H1 (cell line): ENCODE measurements around the gene FMOD. TPM values are rescaled to one million over a fixed set of nuclear protein-coding genes. Genes with fewer than 3 reads are reported as not detected.

Experiments
- CTCF ChIA-PET: fragments of 300-600 bp; sonication (Branson Sonifier 250); formaldehyde crosslinking; loops from one replicate; lab custom pipeline; 2021; ENCODE audit not compliant: partially characterized antibody; lab: Charles Lee
- POLR2A ChIA-PET: fragments of 300-600 bp; sonication (Branson Sonifier 250); formaldehyde crosslinking; loops from one replicate; lab custom pipeline; 2021; ENCODE audit warnings: inconsistent platforms; ENCODE audit not compliant: partially characterized antibody; lab: Charles Lee
- DNase-seq, 2 experiments: peaks; one replicate each; pipeline versions ENCODE4 v3.0.0 to v3.0.0-alpha.2; 2010 to 2022; ENCODE audit warnings: low spot score in 2 of 2, low read depth in 1 of 2, mixed read lengths in 1 of 2
- FAIRE-seq: peaks from 2 replicates; lab custom pipeline; 2011; peaks lifted over from hg19 to GRCh38; lab: Jason Lieb, UNC
- H2AFZ ChIP-seq: 2 replicates; pipeline ENCODE4 v1.8.1; 2012; ENCODE audit warnings: low read length, inconsistent platforms
- H2AK5ac ChIP-seq: 2 replicates; pipeline ENCODE4 v1.6.1; 2013; ENCODE audit warnings: low read depth, low read length
- H2BK120ac ChIP-seq: replicated peaks from 2 replicates; pipeline ENCODE3; 2013; ENCODE audit warnings: low read depth, low read length, inconsistent platforms
- H2BK12ac ChIP-seq: 2 replicates; pipeline ENCODE4 v1.6.1; 2013; ENCODE audit warnings: low read depth, low read length
- H2BK15ac ChIP-seq: 2 replicates; pipeline ENCODE4 v1.6.1; 2013; ENCODE audit warnings: low read length
- H2BK20ac ChIP-seq: 2 replicates; pipeline ENCODE4 v1.6.1; 2013; ENCODE audit warnings: low read length
- H2BK5ac ChIP-seq: 2 replicates; pipeline ENCODE4 v1.6.1; 2013; ENCODE audit warnings: low read depth, low read length
- H3K14ac ChIP-seq: 2 replicates; pipeline ENCODE4 v1.6.1; 2013; ENCODE audit warnings: inconsistent platforms; ENCODE audit not compliant: insufficient read length
- H3K18ac ChIP-seq: 2 replicates; pipeline ENCODE4 v1.6.1; 2013; ENCODE audit warnings: low read length; ENCODE audit errors: extremely low read depth
- H3K23ac ChIP-seq: 2 replicates; pipeline ENCODE4 v1.6.1; 2013; ENCODE audit warnings: inconsistent platforms; ENCODE audit not compliant: insufficient read length
- H3K23me2 ChIP-seq: 2 replicates; pipeline ENCODE4 v1.6.1; 2013; ENCODE audit warnings: low read depth, low read length
- H3K27ac ChIP-seq: 2 replicates; pipeline ENCODE4 v1.6.1; 2011; ENCODE audit warnings: low read depth, low read length, inconsistent platforms
- H3K27me3 ChIP-seq, 4 experiments: replicated peaks in 1 of 4; 1 replicate in 1 of 4; 2 replicates in 3 of 4; pipeline versions ENCODE4 v1.6.1 to v1.8.1; 2011 to 2013; ENCODE audit warnings: low read length in 3 of 4, mild to moderate bottlenecking in 3 of 4, inconsistent platforms in 2 of 4, mixed read lengths in 2 of 4, moderate library complexity in 1 of 4; ENCODE audit not compliant: control insufficient read depth in 3 of 4, insufficient read depth in 3 of 4; ENCODE audit errors: extremely low read depth in 1 of 4
- H3K36me3 ChIP-seq, 4 experiments: 2 replicates each; pipeline versions ENCODE4 v1.6.1 to v1.8.1; 2011 to 2013; ENCODE audit warnings: mild to moderate bottlenecking in 4 of 4, low read length in 3 of 4, moderate library complexity in 2 of 4, control low read depth in 1 of 4, inconsistent platforms in 1 of 4; ENCODE audit not compliant: insufficient read depth in 4 of 4, control insufficient read depth in 2 of 4
- H3K4ac ChIP-seq: replicated peaks from 2 replicates; pipeline ENCODE3; 2013; ENCODE audit warnings: low read length, low read depth, mixed read lengths, inconsistent platforms; ENCODE audit not compliant: insufficient read length
- H3K4me1 ChIP-seq, 4 experiments: replicated peaks in 1 of 4; 1 replicate in 1 of 4; 2 replicates in 3 of 4; pipeline versions ENCODE4 v1.6.1 to v1.8.1; 2011 to 2013; ENCODE audit warnings: low read length in 3 of 4, inconsistent platforms in 2 of 4, mixed read lengths in 1 of 4; ENCODE audit not compliant: insufficient read depth in 4 of 4, control insufficient read depth in 3 of 4
- H3K4me2 ChIP-seq, 2 experiments: 2 replicates each; pipeline versions ENCODE4 v1.6.1 to v1.8.1; 2011 to 2013; ENCODE audit warnings: low read depth in 2 of 2, low read length in 2 of 2, control low read depth in 1 of 2, inconsistent platforms in 1 of 2, mild to moderate bottlenecking in 1 of 2; ENCODE audit not compliant: insufficient read depth in 1 of 2
- H3K4me3 ChIP-seq, 4 experiments: fragments of 200-600, 300-600 bp in 1 of 4; sonication (generic), shearing (Covaris generic), sonication (Bioruptor Twin) in 1 of 4; 2 replicates each; pipeline versions ENCODE4 v1.5.1 to v1.8.1; 2011 to 2016; ENCODE audit warnings: low read length in 4 of 4, low read depth in 3 of 4, control low read depth in 2 of 4, inconsistent platforms in 2 of 4, mild to moderate bottlenecking in 2 of 4, mixed read lengths in 1 of 4, moderate library complexity in 1 of 4; ENCODE audit not compliant: insufficient read depth in 2 of 4; ENCODE audit errors: extremely low read depth in 1 of 4
- H3K56ac ChIP-seq: replicated peaks from 2 replicates; pipeline ENCODE3; 2013; ENCODE audit warnings: low read depth, mild to moderate bottlenecking, mixed read lengths, low read length, inconsistent platforms; ENCODE audit not compliant: insufficient read length
- H3K79me1 ChIP-seq: 2 replicates; pipeline ENCODE4 v1.6.1; 2013; ENCODE audit warnings: low read depth, low read length, control low read depth
- H3K79me2 ChIP-seq, 2 experiments: 2 replicates each; pipeline versions ENCODE4 v1.6.1 to v1.8.1; 2012 to 2013; ENCODE audit warnings: low read length in 2 of 2, mild to moderate bottlenecking in 2 of 2, inconsistent platforms in 1 of 2; ENCODE audit not compliant: insufficient read depth in 2 of 2, control insufficient read depth in 1 of 2
- H3K9ac ChIP-seq, 4 experiments: replicated peaks in 1 of 4; 1 replicate in 1 of 4; 2 replicates in 3 of 4; pipeline versions ENCODE4 v1.6.1 to v1.8.1; 2011 to 2013; ENCODE audit warnings: low read depth in 3 of 4, low read length in 3 of 4, control low read depth in 2 of 4, mild to moderate bottlenecking in 2 of 4, moderate library complexity in 2 of 4, inconsistent platforms in 1 of 4; ENCODE audit errors: extremely low read depth in 1 of 4
- H3K9me3 ChIP-seq, 2 experiments: 2 replicates each; pipeline versions ENCODE4 v1.6.1 to v1.8.1; 2012 to 2013; ENCODE audit warnings: mild to moderate bottlenecking in 2 of 2, moderate library complexity in 2 of 2, control low read depth in 1 of 2, inconsistent platforms in 1 of 2, low read depth in 1 of 2, low read length in 1 of 2, mixed read lengths in 1 of 2; ENCODE audit not compliant: insufficient read depth in 2 of 2
- H4K20me1 ChIP-seq, 2 experiments: replicated peaks in 1 of 2; 2 replicates each; pipeline versions ENCODE3 to v1.8.1; 2011 to 2013; ENCODE audit warnings: inconsistent platforms in 2 of 2, low read length in 2 of 2, mild to moderate bottlenecking in 1 of 2; ENCODE audit not compliant: insufficient read depth in 2 of 2, control insufficient read depth in 1 of 2
- H4K5ac ChIP-seq: 2 replicates; pipeline ENCODE4 v1.6.1; 2013; ENCODE audit warnings: low read length, low read depth, mixed read lengths, inconsistent platforms; ENCODE audit not compliant: insufficient read length
- H4K8ac ChIP-seq: 2 replicates; pipeline ENCODE4 v1.8.0; 2013; ENCODE audit warnings: mild to moderate bottlenecking, moderate library complexity, low read length, inconsistent platforms; ENCODE audit not compliant: insufficient read depth; ENCODE audit errors: extremely low read depth
- H4K91ac ChIP-seq: replicated peaks from 2 replicates; pipeline ENCODE3; 2013; ENCODE audit warnings: low read length, mixed read lengths, inconsistent platforms; ENCODE audit not compliant: insufficient read length
- ATF2 ChIP-seq: IDR thresholded peaks from 2 replicates; pipeline ENCODE4 v1.6.1; 2012; ENCODE audit warnings: low read length, inconsistent platforms
- GTF2F1 ChIP-seq: IDR thresholded peaks from 2 replicates; pipeline ENCODE4 v1.6.1; 2012; ENCODE audit warnings: low read depth, low read length, improper control_type of control experiment, borderline replicate concordance
- SIRT6 ChIP-seq: IDR thresholded peaks from one replicate; pipeline ENCODE4 v1.7.1; 2012; ENCODE audit warnings: low read length, inconsistent platforms
- TAF1 ChIP-seq: IDR thresholded peaks from 2 replicates; pipeline ENCODE4 v1.6.1; 2011; ENCODE audit warnings: mild to moderate bottlenecking, low read depth, low read length
- USF2 ChIP-seq: IDR thresholded peaks from 2 replicates; pipeline ENCODE4 v1.6.1; 2011; ENCODE audit warnings: low read length, improper control_type of control experiment
- WGBS, 2 experiments: shearing (Covaris generic) in 1 of 2; methylation state at CpG; one replicate each; pipeline versions ENCODE4 v1.1.6 to v1.1.7; 2013 to 2015; ENCODE audit warnings: low lambda C conversion rate in 2 of 2, mixed read lengths in 2 of 2, inconsistent platforms in 1 of 2, low coverage in 1 of 2, missing lambda C conversion rate in 1 of 2; ENCODE audit not compliant: insufficient replicate concordance in 2 of 2, insufficient coverage in 1 of 2, insufficient read length in 1 of 2; ENCODE audit errors: extremely low coverage in 1 of 2, missing lambda C conversion rate in 1 of 2; 5-methylcytosine and 5-hydroxymethylcytosine counted together
- polyA plus RNA-seq, 7 experiments: library from polyadenylated mRNA; depleted of rRNA in 3 of 7; stranded (reverse) in 5 of 7; unstranded in 2 of 7; fragments of >200 nt in 5 of 7; fragments of 200-250 nt in 2 of 7; gene quantifications; 1 replicate in 5 of 7; 2 replicates in 1 of 7; 4 replicates in 1 of 7; pipeline versions ENCODE4 v1.2.1 to v1.2.3, GENCODE V29; 2011 to 2013; ENCODE audit warnings: missing spikeins in 2 of 7, mixed read lengths in 2 of 7
- total RNA-seq: library from RNA; stranded (reverse); fragmentation: NEBNext Ultra II Directional; extraction: Animal tissue kit (Norgen Biotek cat#: 25700); gene quantifications from 2 replicates; pipeline ENCODE4 v1.2.1, GENCODE V29; 2021

FMOD gene
- total and polyA plus RNA-seq, 2 of the 8 experiments (the other 6 are each of a cell fraction or from before 2014, with no cell fraction given), result 0.17 to 0.32 TPM

DNA sequence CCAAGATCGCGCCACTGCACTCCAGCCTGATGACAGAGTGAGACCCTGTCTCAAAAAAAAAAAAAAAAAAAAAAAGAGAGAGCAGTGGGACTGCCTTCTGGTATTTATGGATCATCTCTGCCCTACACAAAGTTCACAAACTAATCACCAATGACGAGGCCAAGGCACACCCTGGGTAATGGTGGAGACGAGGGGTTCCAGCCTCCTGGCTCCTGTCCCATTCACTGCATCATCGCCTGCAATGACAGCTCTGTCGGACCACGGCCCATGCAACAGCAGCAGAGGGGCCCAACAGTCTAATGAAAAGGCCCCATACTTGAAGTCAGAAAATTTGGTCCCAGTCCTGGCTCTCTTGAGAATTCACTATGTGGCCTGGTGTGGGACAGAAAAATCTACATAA, 48.5 kb downstream of the FMOD start:
- Histone ChIP-seq H2BK15ac (no peak overlapping the region), H2AK5ac (no peak overlapping the region), H4K91ac (no peak overlapping the region), H2BK5ac (no peak overlapping the region), H3K27ac (no peak overlapping the region), H2BK12ac (no peak overlapping the region), H3K4me3 (no peak overlapping the region), H3K9ac (no peak overlapping the region), H2BK120ac (no peak overlapping the region), H3K36me3 (no peaks in the 10 kb centered on the region), H3K23ac (no peak overlapping the region), H3K9me3 (no peaks in the 10 kb centered on the region), H4K5ac (no peak overlapping the region), H2AFZ (no peak overlapping the region), H3K79me2 (no peaks in the 10 kb centered on the region), H3K18ac (no peak overlapping the region), H3K14ac (no peak overlapping the region), H3K4me1 (peaks cover 4 to 22% (median 12%) of the 10 kb centered on the region in 4 experiments), H3K4ac (no peak overlapping the region), H3K23me2 (peaks cover 12% of the 10 kb centered on the region), H2BK20ac (no peak overlapping the region), H4K8ac (no peak overlapping the region), H3K4me2 (no peak overlapping the region), H3K27me3 (peaks cover 30 to 65% (median 54%) of the 10 kb centered on the region in 4 experiments), H4K20me1 (peaks cover 0 to 7% of the 10 kb centered on the region in 2 experiments), H3K56ac (no peak overlapping the region), H3K79me1 (no peaks in the 10 kb centered on the region)
- DNase-seq (no peak), FAIRE-seq (no peak)
- ChIA-PET POLR2A (interaction anchor here (1.2 kb wide), 1 partner anchor 11 kb away, joined by 4 read pairs; no protein-coding TSS in a partner anchor), CTCF (interaction anchor here (0.6 kb wide), 1 partner anchor 132 kb away, joined by 3 read pairs; no protein-coding TSS in a partner anchor)
- TF ChIP-seq SIRT6 (no peak), ATF2 (no peak), GTF2F1 (no peak), USF2 (no peak), TAF1 (no peak)
- 81% methylated on average over 7 of the region's 7 CpGs; no CpG with 5 or more reads in 1 of the 2 experiments for WGBS, 2 experiments
